ENCODE results near the gene BPIFB6.

The BPIFB6 gene

DNA sequence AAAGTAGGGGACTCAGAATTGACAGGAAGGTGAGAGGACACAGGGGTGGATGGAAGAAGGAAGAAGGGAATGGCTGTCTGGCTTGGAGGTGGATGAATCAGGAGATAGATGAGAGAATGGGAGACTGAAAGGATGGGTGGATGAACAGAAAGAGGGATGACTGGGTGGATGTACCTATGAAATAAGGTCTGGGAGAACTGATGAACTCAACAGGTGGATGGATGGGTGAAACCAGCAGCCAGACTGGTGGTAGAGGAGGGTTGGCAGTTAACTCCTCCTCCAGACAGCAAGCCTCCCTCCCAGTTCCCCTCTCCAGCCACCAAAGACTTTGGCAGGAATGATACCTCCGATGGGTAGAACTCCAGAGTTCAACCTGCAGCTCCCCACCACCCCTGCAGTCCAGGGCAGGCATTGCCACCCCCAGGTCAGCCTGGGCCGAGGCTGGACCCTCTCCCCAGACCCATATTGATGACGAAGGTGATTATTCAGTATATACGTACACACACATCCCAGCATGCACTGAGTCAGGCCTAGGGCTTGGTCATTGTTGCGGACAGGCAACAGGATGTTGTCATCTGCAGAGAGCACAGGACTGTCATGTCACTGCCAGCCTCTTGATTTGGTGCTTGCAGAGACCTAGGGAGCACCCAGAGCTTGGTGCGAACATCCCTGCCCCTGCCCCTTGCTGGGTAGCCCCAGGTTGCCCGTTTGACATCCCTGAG is 29.2 kb upstream of the BPIFB6 start:
- DNase-seq, result no peak

DNA sequence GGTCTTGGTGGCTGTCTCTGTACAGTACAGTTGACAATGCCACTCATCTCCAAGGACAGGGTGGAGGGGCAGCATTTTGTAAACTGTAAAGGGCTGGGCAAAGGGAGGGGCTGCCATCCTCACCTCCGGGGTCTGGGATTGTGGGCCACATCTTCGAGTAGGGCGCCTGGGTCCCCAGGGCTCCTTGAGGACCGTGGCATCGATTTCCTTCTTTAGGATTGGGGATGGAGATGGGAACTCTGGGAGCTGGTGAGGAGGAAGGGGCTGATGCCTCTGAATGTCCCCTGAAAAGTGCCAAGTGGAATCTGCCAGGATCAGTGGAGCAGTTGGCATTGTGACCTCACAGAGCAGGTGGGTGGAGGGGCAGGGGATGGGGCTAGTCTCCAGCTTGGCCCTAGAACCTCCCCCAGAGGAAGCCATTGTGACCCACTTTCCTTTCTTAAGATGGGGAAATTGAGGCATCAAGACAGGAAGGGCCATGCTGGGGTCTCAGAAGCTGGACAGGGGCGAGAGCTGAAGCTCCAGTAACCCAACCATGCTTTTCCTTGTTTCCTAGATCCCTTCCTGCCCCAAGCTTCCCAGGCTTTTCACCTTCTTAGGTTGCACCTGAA is 27.2 kb upstream of the BPIFB6 start, which contains the start of gene SUN5:
Gene SUN5, minus strand, starts transcription at position 293 of the 611 bp plus-strand sequence. Its CDS starts 93 bp downstream, at position 200.
- no peak for DNase-seq

DNA sequence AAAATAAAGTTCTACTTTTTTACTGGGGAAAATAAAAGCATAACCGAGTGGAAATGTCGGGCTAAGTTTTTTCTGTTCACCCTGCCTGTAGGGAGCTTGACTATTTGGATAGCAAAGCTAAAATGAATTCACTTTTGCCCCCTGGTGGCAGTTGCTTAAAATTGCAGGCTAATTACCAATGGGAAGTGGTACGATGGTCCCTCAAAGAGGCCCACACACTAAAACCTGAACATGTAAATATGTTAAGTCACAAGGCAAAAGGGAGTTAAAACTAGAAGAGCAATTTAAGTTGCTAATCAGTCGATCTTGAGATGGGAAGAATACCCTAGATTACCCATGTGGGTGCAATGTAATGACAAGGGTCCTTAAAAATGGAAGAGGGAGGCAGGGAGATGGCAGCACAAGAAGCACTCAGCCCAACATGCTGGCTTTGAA is 26.3 kb upstream of the BPIFB6 start:
- DNase-seq, result no peak

GRCh38 chr20:33005908-33006775 is 25.3 kb upstream of the BPIFB6 start:
- DNase-seq, result no peak

DNA sequence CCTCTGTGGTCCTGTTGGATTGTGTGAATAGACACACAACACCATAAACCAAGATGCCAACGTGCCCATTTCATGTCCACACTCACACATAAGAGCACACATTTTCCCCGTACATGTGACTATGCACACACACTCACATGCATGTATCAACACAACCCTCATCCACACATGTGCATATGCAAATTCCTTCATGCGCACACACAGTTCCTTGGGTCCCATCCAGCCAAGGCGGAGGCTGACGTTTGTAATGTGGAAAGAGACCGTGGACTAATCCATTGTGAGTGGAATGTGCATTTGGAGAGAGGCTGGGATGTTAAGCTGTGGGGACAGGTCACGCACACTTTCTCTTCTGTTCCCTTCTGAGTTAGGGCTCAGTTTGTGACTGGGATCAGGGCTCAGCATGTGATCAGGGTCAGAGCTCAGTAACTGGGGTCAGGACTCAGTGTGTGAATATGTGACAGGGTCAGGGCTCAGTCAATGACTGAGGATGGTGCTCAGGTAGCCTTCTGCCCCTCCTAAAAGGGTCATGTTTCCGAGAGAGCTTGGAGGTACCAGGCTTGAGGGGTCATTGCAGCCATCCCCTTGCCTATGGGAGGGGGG is 24.6 kb upstream of the BPIFB6 start:
- DNase-seq, result no peak

DNA sequence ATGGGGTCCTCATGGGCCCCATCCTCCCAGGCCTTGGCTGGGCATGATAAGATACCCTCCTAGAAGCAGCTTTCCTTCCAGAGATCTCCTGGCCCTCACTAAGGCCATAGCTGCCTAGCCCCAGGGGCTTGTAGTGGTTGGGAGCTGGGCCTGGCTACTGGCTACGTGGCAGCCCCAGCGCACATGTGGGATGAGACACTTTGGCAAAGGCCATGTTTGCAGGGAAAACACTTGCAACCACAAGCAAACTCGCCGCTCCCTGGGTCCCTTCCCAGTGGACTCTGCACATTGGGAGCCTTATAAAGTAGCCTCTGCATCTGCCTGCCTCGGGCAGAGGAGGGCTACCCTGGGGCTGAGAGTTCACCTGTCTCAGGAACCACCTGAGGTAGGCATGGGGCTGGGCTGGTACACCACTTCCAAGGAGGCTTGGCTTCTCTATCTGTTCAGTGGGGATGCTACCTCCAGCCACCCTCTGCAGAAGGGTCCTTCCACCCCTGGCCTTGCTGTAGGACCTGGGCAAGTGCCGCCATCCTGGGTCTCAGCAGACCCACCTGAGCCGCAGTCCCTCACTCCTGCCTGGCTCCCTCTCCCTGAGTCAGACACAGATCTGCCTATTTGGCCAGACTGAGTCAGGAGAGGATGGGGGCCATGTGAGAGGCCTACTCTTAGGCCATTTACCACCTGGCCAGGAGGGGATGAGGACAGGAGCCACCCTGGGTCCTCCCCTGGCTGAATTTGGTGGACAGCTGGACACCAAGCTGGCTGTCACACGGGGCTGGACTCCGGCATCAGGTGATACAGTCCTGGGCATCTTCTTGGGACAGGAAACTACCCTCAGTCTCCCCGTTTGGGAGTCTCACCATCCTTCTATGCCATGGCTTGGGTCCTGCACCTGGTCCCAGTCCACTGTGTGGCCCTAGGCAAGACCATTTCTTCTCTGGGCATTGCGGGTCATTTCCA is 23.8 kb upstream of the BPIFB6 start, which contains the start of gene BPIFB2:
Gene BPIFB2, plus strand, starts transcription at position 329 of the 960 bp plus-strand sequence. CDS start 871 bp downstream, outside the sequence.
- no peak for DNase-seq

DNA sequence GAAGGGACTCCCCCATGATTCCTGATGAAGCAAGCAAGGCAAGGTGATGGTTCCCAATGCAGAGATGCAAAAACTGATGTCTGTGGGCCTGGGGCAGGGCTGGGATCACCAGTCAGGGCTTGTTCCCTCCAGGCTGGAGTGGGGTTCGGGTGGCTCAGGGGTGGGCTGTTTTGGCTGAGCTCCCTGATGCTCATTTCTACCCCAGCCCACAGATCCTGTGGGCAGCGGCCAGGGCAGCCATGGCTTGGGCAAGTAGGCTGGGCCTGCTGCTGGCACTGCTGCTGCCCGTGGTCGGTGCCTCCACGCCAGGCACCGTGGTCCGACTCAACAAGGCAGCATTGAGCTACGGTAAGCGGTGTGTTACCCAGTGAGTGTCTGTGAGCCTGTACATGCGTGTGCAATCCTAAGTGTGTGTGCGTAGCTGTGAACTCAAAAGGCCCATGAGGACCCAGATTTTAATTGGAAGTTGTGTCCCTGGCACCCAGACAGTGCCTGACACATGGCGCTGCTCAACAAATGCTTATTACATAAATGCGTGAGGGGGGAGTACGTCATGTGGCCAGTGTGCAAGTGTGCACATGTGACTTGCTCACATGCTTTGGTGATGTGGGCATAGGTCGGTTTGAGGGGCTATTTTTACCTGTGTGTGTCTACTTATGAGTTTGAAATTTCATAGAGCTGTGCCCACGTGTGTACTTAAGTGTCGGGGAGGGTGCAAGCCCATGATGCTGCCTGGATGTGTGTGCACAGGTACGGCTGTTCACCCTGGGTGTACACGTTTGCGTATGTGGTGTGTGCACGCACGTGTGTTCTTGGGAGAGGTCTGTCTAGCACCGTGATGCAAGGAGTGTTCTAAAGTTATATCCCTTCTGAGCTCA is 22.9 kb upstream of the BPIFB6 start:
- DNase-seq, result no peak

DNA sequence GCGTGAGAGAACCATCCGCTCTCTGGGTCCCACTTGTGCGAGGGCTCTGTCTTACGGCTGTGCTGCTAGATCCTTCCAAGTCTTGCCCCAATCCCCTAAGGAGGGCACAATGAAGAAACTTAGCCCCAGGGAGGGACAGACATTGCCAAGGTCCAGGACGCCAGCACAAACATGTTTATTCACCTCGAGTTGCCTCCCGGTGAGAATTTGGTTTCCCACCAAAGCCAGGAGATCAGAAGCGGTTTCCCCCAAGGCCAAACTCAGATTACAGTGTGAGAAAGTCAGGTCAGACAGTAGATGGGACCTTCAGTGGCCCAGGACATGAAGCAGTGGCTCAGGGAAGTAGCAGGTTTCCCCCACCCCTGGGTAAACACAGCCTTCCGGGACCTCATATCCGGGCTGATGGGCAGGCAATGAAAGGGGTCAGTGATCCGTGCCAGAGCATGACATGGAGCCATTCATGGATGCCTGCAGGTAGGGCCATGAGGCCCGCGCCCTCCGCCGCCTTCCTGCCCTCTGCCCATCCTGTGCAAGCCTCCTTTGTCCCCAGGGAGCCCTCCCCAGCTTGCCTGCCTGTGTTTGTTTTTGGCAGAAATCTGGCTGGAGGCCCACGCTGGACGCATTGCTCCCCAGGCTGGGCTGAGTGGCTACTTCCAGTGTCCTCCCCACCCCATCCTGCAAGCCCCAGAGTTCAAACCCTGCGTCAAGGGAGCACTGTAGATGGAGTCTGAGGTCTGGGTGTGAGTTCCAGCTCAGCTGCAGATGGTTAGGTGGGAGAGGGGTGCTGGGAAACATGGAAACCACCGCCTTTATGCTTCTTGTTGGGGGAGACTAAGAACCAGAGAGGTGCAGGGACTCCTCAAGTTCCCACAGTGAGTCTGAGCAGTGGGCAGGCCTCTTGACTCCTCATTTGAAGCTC is 22.0 kb upstream of the BPIFB6 start:
- DNase-seq, result no peak

GRCh38 chr20:33010133-33010504 is 21.3 kb upstream of the BPIFB6 start:
- DNase-seq, result no peak

- no peak for DNase-seq
These were observed 20.6 kb upstream of the BPIFB6 start for GRCh38 chr20:33010674-33011449.

DNA sequence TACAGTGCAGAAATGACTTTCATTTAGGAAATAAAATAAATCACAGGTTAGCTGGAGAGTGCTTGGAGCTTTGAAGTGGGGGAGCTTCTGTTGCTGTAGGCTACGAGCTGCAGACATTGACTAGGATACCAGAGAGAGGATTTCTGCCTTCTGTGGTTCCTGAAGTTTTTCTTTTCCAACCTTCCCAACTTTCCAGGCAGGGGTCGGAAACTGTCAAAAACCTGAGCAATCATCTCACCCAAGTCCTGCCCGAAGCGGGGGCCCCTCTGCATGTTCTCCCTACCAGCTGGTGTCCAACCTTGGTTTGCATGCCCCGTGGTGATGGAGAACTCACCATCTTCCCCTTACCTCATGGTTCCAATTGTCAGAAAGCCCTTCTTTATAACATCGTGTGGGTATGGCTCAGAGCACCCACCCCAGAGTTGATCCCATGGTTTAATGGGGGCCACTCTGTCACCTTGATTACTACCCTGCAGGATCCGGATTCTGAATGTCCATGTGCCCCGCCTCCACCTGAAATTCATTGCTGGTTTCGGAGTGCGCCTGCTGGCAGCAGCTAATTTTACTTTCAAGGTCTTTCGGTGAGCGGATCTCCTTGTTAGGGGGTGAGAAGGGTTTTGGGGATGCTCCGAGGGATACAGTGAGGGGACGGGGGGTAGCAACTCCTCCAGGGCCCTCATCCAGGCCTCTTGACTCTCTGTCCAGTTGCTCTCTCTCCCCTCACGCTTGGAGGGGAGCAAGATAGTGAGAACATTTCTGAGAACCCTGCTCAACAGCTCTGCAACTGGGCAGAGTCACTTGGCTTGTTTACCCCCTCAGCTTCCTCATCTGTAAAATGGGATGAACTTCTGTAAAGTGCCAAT is 18.9 kb upstream of the BPIFB6 start:
- DNase-seq, result no peak

GRCh38 chr20:33013701-33014326 is 17.6 kb upstream of the BPIFB6 start:
- DNase-seq, result no peak

DNA sequence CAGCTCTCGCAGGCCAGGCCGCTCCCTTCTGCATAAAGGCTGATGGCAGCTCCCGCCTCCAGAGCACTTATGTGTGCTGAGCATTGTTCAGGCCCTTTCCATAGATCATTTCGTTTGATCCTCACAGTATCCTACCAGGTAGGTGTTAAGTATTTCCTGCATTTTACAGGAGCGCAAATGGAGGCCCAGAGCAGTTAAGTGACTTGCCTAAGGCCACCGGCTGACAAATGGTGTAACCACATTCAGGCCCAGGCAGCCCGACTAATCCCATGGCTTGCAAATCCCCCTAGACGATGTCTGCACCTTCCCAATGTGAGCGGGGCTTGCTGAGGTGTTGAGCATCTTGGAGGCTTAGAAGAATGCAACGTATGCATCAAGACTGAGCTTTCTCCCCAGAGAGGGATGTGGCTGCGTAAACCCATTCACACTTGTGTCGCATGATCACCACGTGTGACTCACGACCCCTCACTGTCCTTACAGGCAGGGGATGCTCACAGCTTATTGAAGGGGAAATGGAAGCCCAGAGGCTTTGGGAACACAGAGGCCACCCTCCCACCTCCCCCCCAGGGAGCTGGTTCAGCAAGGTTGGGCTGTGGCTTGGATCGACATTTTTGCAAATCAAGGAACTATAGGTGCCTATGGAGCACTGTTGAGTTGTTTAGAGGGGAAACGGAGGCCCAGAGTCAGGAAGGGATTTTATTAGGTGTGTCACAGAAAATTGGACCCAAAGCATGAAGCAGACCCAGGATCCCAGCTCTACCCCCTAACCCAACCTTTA is 16.9 kb upstream of the BPIFB6 start:
- DNase-seq, result no peak

- DNase-seq, result no peak
These were observed 16.3 kb upstream of the BPIFB6 start for GRCh38 chr20:33015114-33015484.

- no peak for DNase-seq
These were observed 15.5 kb upstream of the BPIFB6 start for GRCh38 chr20:33015700-33016580.

All from stimulated activated CD4-positive, alpha-beta T cell treated with anti-CD3 and anti-CD28 coated beads, Interleukin-4, amount 100 ng/mL, for 1 hour (primary cell).